Mesothelial cell of epicardium (in vitro differentiated cells): ENCODE results near the gene CHODL. TPM values are rescaled to one million over a fixed set of nuclear protein-coding genes. Genes with fewer than 3 reads are reported as not detected.

Experiments
- DNase-seq, 2 experiments: peaks; one replicate each; pipeline ENCODE4 v3.0.0; 2021; ENCODE audit warnings: low spot score in 2 of 2; ENCODE audit not compliant: unreplicated experiment in 2 of 2
- H3K27ac Mint-ChIP-seq: 2 replicates; pipeline ENCODE4 v1.8.0; 2021; ENCODE audit warnings: mixed read lengths
- H3K27me3 Mint-ChIP-seq: 2 replicates; pipeline ENCODE4 v1.8.0; 2021; ENCODE audit warnings: low read depth, mixed read lengths
- H3K36me3 Mint-ChIP-seq: 2 replicates; pipeline ENCODE4 v1.8.0; 2021; ENCODE audit warnings: mixed read lengths
- H3K4me1 Mint-ChIP-seq: 2 replicates; pipeline ENCODE4 v1.8.0; 2021; ENCODE audit warnings: mixed read lengths
- H3K4me3 Mint-ChIP-seq: 2 replicates; pipeline ENCODE4 v1.8.0; 2021; ENCODE audit warnings: mild to moderate bottlenecking, moderate library complexity, mixed read lengths
- H3K9me3 Mint-ChIP-seq: 2 replicates; pipeline ENCODE4 v1.8.0; 2021; ENCODE audit warnings: mixed read lengths
- total RNA-seq: library from RNA; stranded (reverse); gene quantifications from 3 replicates; pipeline ENCODE4 v1.2.1, GENCODE V29; 2021
- TF ChIP-seq, protein P1 (sequence below): fragments of 200-600 bp; sonication (generic); IDR thresholded peaks from one replicate; pipeline ENCODE4 v1.5.0; 2021; ENCODE audit warnings: antibody characterized with exemption; ENCODE audit not compliant: unreplicated experiment

CHODL gene
- total RNA-seq, 1 donor from 2014 or later, result 0.72 TPM

DNA sequence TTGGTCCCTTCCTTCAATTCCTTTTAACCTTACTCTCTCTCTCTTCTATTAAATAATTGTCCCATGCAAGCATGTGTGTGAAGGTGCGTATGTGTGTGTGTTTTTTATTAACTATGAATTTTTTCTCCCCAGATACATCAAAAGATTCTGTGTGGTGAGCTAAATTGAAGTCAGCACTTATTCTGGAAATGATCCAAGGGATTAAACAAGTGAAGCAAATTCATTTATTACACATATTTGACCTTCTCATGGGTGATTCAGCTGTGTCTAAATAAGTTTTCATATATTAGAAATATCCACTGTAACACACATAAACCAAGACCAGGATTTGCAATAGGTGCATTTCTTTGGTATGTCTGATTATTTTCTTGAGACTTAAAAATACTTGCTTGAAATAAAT is 24.3 kb downstream of the CHODL start:
- Mint-ChIP-seq H3K36me3 (no peaks in the 10 kb centered on the region), H3K27ac (no peak overlapping the region), H3K27me3 (peaks cover 15% of the 10 kb centered on the region), H3K9me3 (peaks cover 7% of the 10 kb centered on the region), H3K4me1 (no peaks in the 10 kb centered on the region), H3K4me3 (no peak overlapping the region)
- no peak for DNase-seq
- TF ChIP-seq, protein P1, sequence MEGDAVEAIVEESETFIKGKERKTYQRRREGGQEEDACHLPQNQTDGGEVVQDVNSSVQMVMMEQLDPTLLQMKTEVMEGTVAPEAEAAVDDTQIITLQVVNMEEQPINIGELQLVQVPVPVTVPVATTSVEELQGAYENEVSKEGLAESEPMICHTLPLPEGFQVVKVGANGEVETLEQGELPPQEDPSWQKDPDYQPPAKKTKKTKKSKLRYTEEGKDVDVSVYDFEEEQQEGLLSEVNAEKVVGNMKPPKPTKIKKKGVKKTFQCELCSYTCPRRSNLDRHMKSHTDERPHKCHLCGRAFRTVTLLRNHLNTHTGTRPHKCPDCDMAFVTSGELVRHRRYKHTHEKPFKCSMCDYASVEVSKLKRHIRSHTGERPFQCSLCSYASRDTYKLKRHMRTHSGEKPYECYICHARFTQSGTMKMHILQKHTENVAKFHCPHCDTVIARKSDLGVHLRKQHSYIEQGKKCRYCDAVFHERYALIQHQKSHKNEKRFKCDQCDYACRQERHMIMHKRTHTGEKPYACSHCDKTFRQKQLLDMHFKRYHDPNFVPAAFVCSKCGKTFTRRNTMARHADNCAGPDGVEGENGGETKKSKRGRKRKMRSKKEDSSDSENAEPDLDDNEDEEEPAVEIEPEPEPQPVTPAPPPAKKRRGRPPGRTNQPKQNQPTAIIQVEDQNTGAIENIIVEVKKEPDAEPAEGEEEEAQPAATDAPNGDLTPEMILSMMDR, result no peak

DNA sequence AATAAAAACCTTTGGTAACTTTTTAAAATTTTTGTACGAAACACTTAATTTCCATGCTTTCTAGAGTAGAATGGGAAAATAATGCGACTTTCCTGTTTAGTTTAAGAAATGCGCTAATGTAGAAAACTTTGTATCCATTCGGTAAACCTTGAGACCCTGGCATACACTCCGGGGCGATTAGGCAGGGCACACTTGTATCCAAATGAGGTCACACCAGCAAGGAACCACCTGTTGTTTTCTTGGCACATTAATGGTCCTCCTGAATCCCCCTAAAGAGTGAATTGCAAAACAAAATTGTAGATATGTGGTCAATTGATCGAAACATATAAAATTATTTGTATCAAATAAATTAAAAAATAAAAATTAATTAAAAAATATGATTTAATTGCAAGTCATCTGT is 25.2 kb downstream of the CHODL start:
- H3K4me3 Mint-ChIP-seq, result no peak overlapping the region
- H3K9me3 Mint-ChIP-seq, result peaks cover 7% of the 10 kb centered on the region
- H3K36me3 Mint-ChIP-seq, result no peaks in the 10 kb centered on the region
- no peak overlapping the region for H3K27ac Mint-ChIP-seq
- TF ChIP-seq, protein P1, result no peak
- no peaks in the 10 kb centered on the region for H3K4me1 Mint-ChIP-seq
- H3K27me3 Mint-ChIP-seq, result peaks cover 15% of the 10 kb centered on the region
- no peak for DNase-seq

GRCh38 chr21:18273400-18273799 is 28.8 kb downstream of the CHODL start:
- H3K9me3 Mint-ChIP-seq, result peaks cover 5% of the 10 kb centered on the region
- no peak overlapping the region for H3K4me3 Mint-ChIP-seq
- TF ChIP-seq, protein P1, result no peak
- no peak overlapping the region for H3K27ac Mint-ChIP-seq
- no peaks in the 10 kb centered on the region for H3K4me1 Mint-ChIP-seq
- no peaks in the 10 kb centered on the region for H3K36me3 Mint-ChIP-seq
- no peak for DNase-seq
- peaks cover 14% of the 10 kb centered on the region for H3K27me3 Mint-ChIP-seq

DNA sequence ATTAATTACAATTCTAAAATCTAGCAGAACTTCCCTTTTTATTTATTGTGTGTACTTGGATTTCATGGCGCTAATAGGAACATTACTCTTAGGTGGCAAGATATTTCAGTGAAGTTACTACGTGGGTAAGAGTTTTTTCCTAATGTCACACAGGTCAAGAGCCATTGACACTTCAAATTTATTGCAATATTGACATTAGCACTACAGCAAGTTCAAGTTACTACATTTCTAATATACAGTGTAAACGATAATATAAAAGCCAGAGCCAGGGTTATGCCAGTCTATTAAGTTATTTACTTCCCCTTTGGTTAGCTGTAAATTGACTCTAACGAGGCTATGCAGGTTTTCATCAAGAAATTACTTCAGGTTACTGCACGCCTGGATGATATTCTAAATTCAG is 29.7 kb downstream of the CHODL start:
- no peak for DNase-seq
- TF ChIP-seq, protein P1, result no peak
- H3K4me3 Mint-ChIP-seq, result no peak overlapping the region
- no peaks in the 10 kb centered on the region for H3K36me3 Mint-ChIP-seq
- H3K4me1 Mint-ChIP-seq, result no peaks in the 10 kb centered on the region
- H3K27me3 Mint-ChIP-seq, result peaks cover 14% of the 10 kb centered on the region
- H3K9me3 Mint-ChIP-seq, result no peaks in the 10 kb centered on the region
- H3K27ac Mint-ChIP-seq, result no peak overlapping the region

DNA sequence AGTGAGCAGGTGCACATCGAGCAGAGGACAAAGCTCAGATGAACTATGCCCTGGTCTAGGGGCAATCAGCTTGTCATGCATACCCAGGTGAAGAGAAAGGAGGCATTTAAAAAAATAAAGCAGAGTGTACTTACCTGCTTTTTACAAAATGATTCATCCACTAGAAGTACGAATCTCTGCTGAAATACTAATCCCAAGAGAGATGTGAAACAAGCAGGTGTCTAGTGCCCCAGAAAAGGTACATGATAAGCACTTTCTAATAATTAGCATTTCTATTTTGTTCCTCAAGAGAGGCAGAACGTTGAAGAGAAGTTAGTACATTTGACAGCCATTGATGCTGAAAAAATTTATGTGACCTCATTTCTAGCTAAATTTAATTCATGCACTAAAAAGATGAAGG is 31.1 kb downstream of the CHODL start:
- Mint-ChIP-seq H3K4me1 (no peaks in the 10 kb centered on the region), H3K27ac (no peak overlapping the region), H3K27me3 (peaks cover 14% of the 10 kb centered on the region), H3K36me3 (no peaks in the 10 kb centered on the region), H3K4me3 (no peak overlapping the region), H3K9me3 (no peaks in the 10 kb centered on the region)
- DNase-seq, result no peak
- TF ChIP-seq, protein P1, result no peak

DNA sequence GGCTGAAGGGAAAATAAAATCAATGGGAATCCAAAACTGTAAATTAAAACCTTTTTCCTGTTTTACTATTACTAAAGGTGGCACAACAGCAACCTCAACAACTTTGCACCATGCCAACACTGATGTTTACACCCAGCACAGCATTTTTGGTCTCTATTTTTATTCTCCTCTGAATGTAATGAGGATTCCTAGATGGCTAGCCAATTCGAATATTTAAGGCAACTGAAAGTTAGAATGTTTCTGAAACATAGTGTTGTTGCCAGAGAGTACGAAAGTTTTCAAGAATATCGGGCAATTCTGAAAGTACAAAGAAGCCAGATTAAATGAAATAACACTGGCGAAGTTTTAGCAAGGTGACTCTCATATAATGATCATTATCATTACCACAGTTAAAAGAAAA is 40.7 kb downstream of the CHODL start:
- no peak overlapping the region for H3K4me3 Mint-ChIP-seq
- no peaks in the 10 kb centered on the region for H3K9me3 Mint-ChIP-seq
- no peak overlapping the region for H3K27ac Mint-ChIP-seq
- peaks cover 3% of the 10 kb centered on the region for H3K27me3 Mint-ChIP-seq
- no peak for DNase-seq
- no peaks in the 10 kb centered on the region for H3K4me1 Mint-ChIP-seq
- TF ChIP-seq, protein P1, result no peak
- H3K36me3 Mint-ChIP-seq, result no peaks in the 10 kb centered on the region
